Endothelial cell of umbilical vein (primary cell): ENCODE measurements around the gene GATA3.

Experiments
- CTCF ChIP-seq, 2 donors: IDR thresholded peaks; 1 replicate in 1 of 2; 2 replicates in 1 of 2; pipeline ENCODE4 v1.5.1; 2011; ENCODE audit warnings: low read length in 2 of 2, mild to moderate bottlenecking in 2 of 2, moderate library complexity in 2 of 2, control low read depth in 1 of 2, inconsistent platforms in 1 of 2, low read depth in 1 of 2; ENCODE audit not compliant: insufficient read depth in 1 of 2; ENCODE audit errors: extremely low read depth in 1 of 2
- EZH2 ChIP-seq: IDR thresholded peaks from 2 replicates; pipeline ENCODE4 v1.6.1; 2012; ENCODE audit warnings: borderline replicate concordance, low read depth, mild to moderate bottlenecking, moderate library complexity, low read length, inconsistent platforms; ENCODE audit not compliant: severe bottlenecking
- FOS ChIP-seq: IDR thresholded peaks from 2 replicates; pipeline ENCODE4 v1.6.1; 2011; ENCODE audit warnings: mild to moderate bottlenecking, low read length, moderate library complexity, borderline replicate concordance; ENCODE audit not compliant: insufficient read depth
- GATA2 ChIP-seq: IDR thresholded peaks from 2 replicates; pipeline ENCODE4 v1.7.0; 2011; ENCODE audit warnings: low read depth, mild to moderate bottlenecking, moderate library complexity, mixed read lengths, low read length; ENCODE audit not compliant: insufficient read length, insufficient read depth
- MAX ChIP-seq: IDR thresholded peaks from 2 replicates; pipeline ENCODE4 v1.6.1; 2011; ENCODE audit not compliant: insufficient read depth, insufficient read length
- POLR2A ChIP-seq: IDR thresholded peaks from 2 replicates; pipeline ENCODE4 v1.6.1; 2012; ENCODE audit warnings: low read depth, mild to moderate bottlenecking, control low read depth, low read length
- POLR2AphosphoS5 ChIP-seq: IDR thresholded peaks from 2 replicates; pipeline ENCODE4 v1.6.1; 2012; ENCODE audit warnings: low read depth, mild to moderate bottlenecking, control low read depth, low read length, moderate library complexity; ENCODE audit not compliant: insufficient read depth

DNA sequence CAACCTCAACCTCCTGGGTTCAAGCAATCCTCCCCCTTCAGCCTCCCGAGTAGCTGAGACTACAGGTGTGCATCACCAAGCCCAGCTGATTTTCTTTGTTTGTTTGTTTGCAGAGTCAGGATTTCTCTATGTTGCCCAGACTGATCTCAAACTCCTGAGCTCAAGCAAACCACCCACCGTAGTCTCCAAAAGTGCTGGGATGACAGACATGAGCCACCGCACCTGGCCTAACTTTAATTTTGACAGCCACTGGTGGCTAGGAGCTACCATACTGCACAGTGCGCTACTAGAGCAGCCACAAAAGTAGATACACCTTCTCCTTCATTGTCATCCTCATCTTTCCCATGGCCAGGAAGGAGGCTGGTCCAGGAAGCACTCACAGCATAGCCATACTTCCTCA is 31.2 kb upstream of the GATA3 start:
- TF ChIP-seq POLR2AphosphoS5, result no peak
- TF ChIP-seq CTCF (IDR thresholded peaks at IDR 0.05; ENCODE audit: extremely low read depth in 1 of 2, insufficient read depth in 1 of 2, low read depth in 1 of 2, low read length in 2 of 2), result no peak
- no peak for TF ChIP-seq POLR2A
- no peak for TF ChIP-seq MAX
- TF ChIP-seq EZH2, result no peak
- no peak for TF ChIP-seq GATA2
- no peak for TF ChIP-seq FOS
